Measurements from ENCODE around the gene ZNF385D.

DNA sequence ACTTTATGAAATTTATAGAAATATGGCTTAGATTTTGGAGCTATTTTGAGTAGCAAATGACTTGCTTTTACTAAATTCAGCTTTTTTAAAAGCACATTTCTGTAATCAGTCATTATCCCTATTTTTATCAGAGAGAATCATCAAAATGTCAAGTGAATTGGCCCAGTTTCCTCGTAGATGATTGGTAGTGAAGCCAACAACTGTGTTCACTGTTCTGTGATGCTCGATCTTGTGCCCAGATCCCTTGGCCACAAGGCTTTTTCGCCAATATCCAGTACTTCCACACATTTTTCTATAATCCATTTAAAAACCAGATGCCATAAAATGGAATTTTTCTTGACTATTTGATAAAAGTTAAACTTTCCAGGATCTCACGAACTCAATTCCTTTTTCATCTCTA, 336.5 kb downstream of the ZNF385D start:
- TF ChIP-seq CTCF (IDR thresholded peaks at IDR 0.05) (no peak), POLR2AphosphoS5 (IDR thresholded peaks at IDR 0.05) (no peak)
